Astrocyte (in vitro differentiated cells and primary cell): Measurements from ENCODE around the gene EIF4EBP2.

Experiments used
- CTCF ChIP-seq: IDR thresholded peaks from 2 replicates; pipeline ENCODE4 v1.5.1; 2011; ENCODE audit warnings: low read depth, mild to moderate bottlenecking, inconsistent platforms, low read length, moderate library complexity; ENCODE audit not compliant: insufficient read depth
- EZH2 ChIP-seq: IDR thresholded peaks from 2 replicates; pipeline ENCODE4 v1.6.1; 2012; ENCODE audit warnings: mild to moderate bottlenecking, low read length, inconsistent platforms; ENCODE audit not compliant: insufficient read depth

GRCh38 chr10:70432101-70432500, 28.2 kb downstream of the EIF4EBP2 start:
- TF ChIP-seq CTCF (no peak), EZH2 (no peak)
